ENCODE measurements around the gene NAXE. TPM values are rescaled to one million over a fixed set of nuclear protein-coding genes. Genes with fewer than 3 reads are reported as not detected.
"Not testable (repeated sequence)": the region's sequence is repeated elsewhere in the genome, so short reads cannot be mapped to it uniquely, and the experiment has no call there.

The NAXE gene
- polyA plus RNA-seq (ENCODE audit: insufficient read length in 4 of 4) = 10 to 100 TPM; 74.4 to 84.1 (median 81.6) TPM

DNA sequence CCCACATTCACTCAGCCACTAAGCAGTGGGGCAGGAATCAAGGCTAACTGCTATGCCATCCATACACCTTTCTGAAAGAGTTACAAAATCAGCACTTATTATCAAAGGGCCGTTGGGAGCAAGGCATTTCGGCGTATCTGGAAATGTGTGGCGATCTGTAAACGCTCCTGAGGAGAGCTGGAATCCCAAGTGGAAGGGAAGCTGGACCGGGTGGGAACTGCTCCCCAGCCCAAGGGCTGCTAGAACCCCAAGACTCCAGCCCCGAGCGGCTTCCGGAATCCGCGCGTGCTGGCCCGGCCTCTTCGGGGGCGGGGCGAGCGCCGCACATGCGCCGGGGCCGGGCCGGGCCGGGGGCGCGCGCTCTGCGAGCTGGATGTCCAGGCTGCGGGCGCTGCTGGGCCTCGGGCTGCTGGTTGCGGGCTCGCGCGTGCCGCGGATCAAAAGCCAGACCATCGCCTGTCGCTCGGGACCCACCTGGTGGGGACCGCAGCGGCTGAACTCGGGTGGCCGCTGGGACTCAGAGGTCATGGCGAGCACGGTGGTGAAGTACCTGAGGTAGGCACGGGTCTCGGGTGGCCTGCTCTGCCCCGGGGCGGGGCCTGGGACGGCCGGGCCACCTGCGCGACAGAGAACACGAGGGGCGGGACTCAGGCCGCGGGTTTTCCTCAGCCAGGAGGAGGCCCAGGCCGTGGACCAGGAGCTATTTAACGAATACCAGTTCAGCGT is at the start of gene NAXE:
TSS of gene NAXE (plus strand) at position 345 of the 726 bp plus-strand sequence. CDS start at position 374, 29 bp downstream.
- no peak for DNase-seq (ENCODE audit: low read depth in 4 of 4, low spot score in 3 of 4)

- no peak for DNase-seq (ENCODE audit: low read depth in 4 of 4, low spot score in 3 of 4)
Observed at GRCh38 chr1:156543066-156543465, 48.5 kb upstream of the NAXE start.

- DNase-seq (ENCODE audit: low read depth in 4 of 4, low spot score in 3 of 4) = no peak
Observed at GRCh38 chr1:156544592-156545102, 46.9 kb upstream of the NAXE start.

GRCh38 chr1:156546267-156546666 is 45.3 kb upstream of the NAXE start:
- no peak for DNase-seq (ENCODE audit: low read depth in 4 of 4, low spot score in 3 of 4)

GRCh38 chr1:156547434-156547833 is 44.1 kb upstream of the NAXE start:
- DNase-seq (ENCODE audit: low read depth in 4 of 4, low spot score in 3 of 4) = no peak

GRCh38 chr1:156547982-156548381 is 43.6 kb upstream of the NAXE start:
- DNase-seq (ENCODE audit: low read depth in 4 of 4, low spot score in 3 of 4) = no peak

DNA sequence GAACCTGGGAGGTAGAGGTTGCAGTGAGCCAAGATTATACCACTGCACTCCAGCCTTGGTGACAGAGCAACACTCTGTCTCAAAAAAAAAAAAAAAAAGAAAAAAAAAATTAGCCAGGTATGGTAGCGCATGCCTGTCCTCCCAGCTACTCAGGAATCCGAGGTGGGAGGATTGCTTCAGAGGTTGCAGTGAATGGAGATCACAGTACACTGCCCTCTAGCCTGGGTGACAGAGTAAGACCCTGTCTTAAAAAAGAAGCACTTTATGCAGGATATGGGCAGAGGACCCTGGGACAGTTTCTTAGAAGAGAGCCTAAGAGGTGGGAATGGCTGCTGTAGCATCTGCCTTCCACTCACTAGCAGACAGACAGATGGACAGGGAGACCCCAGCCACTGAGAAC is 42.2 kb upstream of the NAXE start:
- no peak for DNase-seq (ENCODE audit: low read depth in 4 of 4, low spot score in 3 of 4)

GRCh38 chr1:156549831-156550230 is 41.7 kb upstream of the NAXE start:
- DNase-seq (ENCODE audit: low read depth in 4 of 4, low spot score in 3 of 4) = no peak

GRCh38 chr1:156550346-156550745 is 41.2 kb upstream of the NAXE start:
- DNase-seq (ENCODE audit: low read depth in 4 of 4, low spot score in 3 of 4) = no peak

GRCh38 chr1:156551066-156551643 is 40.4 kb upstream of the NAXE start:
- DNase-seq (ENCODE audit: low read depth in 4 of 4, low spot score in 3 of 4) = no peak

GRCh38 chr1:156551869-156552268 is 39.7 kb upstream of the NAXE start:
- DNase-seq (ENCODE audit: low read depth in 4 of 4, low spot score in 3 of 4) = no peak

DNA sequence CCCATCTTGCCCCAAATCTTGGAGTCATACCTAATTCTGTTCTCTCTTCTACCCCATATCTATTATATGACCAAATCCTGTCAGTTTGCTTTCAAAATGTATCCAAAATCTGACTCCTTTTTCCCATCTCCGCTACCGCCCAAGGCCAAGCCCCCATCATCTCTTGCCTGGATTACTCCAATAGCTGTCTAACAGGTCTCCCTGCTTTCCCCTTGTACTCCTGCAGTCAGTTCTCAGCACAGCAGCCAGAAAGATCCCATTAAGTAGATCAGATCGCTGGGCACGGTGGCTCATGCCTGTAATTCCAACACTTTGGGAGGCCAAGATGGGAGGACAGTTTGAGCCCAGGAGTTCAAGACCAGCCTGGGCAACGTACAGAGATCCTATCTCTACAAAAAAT is 39.1 kb upstream of the NAXE start:
- no peak for DNase-seq (ENCODE audit: low read depth in 4 of 4, low spot score in 3 of 4)

GRCh38 chr1:156552937-156553336 is 38.6 kb upstream of the NAXE start:
- not testable (repeated sequence) for DNase-seq (ENCODE audit: low read depth in 4 of 4, low spot score in 3 of 4)

DNA sequence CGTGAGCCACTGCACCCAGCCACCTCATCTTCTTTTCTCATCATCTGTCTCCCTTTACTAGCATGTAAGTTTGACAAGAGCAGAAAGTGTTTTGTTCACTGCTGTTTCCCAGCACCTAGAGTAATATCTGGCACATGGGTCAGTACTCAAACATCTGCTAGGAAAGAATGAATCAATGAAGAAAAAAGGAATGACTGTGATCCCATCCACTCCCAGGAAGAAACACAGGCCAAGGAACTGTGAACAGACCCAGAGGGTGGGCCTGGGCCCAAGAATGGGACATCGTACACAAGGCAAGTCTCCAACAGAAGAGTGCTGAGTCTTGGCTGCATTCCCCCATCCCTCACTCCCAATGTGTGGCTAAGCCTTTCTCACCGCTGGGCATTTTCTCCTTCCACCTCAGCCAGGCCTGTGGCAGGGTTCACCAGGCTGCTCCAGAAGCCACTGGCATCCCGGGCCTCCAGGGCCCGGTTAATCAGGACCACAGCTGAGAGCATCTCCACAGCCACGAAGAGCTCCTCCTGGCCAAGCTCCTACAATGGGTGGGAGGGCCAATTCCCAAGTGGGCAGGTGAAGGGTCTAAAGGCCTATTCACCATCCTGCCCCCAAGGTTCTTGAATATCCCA is 37.6 kb upstream of the NAXE start:
- DNase-seq (ENCODE audit: low read depth in 4 of 4, low spot score in 3 of 4) = no peak

DNA sequence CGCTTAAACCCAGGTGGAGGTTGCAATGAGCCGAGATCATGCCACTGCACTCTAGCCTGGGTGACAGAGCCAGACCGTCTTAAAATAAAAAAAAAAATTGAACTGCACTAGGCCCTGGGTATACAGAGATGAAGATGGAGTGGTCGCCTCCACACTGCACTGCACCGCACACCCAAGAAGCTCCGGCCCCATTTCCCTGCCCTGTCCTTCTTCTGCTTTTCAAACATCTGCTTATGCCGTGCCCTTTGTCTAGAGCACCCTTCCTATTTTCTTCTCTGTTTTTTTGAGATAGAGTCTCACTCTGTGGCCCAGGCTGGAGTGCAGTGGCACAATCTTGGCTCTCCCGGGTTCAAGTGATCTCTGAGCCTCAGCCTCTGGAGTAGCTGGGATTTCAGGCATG is 36.6 kb upstream of the NAXE start:
- DNase-seq (ENCODE audit: low read depth in 4 of 4, low spot score in 3 of 4) = no peak

GRCh38 chr1:156555715-156556114 is 35.9 kb upstream of the NAXE start:
- DNase-seq (ENCODE audit: low read depth in 4 of 4, low spot score in 3 of 4) = no peak

GRCh38 chr1:156556354-156556753 is 35.2 kb upstream of the NAXE start:
- no peak for DNase-seq (ENCODE audit: low read depth in 4 of 4, low spot score in 3 of 4)

DNA sequence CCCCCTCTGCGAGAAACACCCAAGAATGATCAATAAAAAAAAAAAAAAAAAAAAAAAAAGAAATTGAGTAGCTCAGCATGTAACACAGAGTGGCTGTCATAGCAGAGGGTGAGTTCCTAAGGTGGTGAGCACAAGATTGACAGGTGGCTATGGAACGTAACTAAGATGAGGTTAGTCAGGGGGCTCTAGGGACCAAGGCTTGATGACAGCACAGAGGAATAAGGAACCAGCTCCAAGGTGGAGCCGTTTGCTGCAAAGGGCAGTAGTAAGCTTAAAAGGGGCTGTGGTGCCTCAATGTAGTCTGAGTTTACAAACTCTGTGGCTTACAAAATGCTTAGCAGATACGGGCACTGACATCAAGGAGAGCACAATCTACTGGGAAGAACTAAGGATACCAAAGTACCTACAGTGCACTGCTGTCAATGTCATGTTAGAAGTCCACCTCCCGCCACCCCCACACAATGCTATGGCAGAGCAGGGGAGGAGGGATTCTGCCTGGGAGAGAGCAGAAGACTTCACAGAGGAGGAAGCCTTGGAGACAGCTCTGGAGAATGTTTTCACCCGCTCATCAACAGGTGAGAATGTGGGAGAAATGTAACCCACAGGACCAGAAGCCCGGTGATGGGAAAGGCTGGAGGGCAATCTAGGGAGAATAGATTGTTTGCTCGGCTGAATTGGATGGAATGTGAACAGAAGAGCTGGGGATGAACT is 32.3 kb upstream of the NAXE start:
- no peak for DNase-seq (ENCODE audit: low read depth in 4 of 4, low spot score in 3 of 4)

DNA sequence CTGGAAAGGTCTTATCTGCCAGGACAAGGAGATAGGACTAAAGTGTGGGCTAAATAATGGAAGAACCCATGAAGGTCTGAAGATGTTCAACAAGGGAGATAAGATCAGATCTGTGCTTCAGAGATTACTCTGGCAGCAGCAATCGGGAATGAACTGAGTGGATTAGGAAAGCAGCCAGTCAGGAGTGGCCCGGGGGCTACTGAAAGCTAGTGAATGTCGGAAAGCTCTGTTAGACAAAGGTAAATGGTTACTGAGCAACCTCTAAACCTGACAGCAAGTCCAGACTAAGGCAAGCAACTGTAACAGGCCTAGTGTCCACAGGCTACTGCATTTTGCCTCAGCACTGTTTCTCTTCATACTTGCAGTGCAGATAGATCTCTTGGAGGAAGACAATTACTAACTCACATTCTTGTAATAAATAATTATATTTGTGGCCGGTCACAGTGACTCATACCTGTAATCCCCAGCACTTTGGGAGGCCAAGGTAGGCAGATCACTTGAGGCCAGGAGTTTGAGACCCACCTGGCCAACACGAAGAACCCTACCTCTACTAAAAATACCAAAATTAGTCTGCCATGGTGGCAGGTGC is 31.7 kb upstream of the NAXE start:
- no peak for DNase-seq (ENCODE audit: low read depth in 4 of 4, low spot score in 3 of 4)

- DNase-seq (ENCODE audit: low read depth in 4 of 4, low spot score in 3 of 4) = no peak
Observed at GRCh38 chr1:156560585-156561163, 30.9 kb upstream of the NAXE start.

Measured in right renal pelvis (tissue), 4 donors.